ENCODE measurements around the gene ANO3.

- TF ChIP-seq GATA3 (IDR thresholded peaks at IDR 0.05; ENCODE audit: low read depth, low read length) (no peak), GATA2 (IDR thresholded peaks at IDR 0.05; ENCODE audit: low read depth, low read length) (no peak)
These were observed 261.8 kb downstream of the ANO3 start for GRCh38 chr11:26593691-26594090.
